Ovary (tissue), 9 donors: ENCODE measurements around the gene PARD3. TPM values are rescaled to one million over a fixed set of nuclear protein-coding genes. Genes with fewer than 3 reads are reported as not detected.

Source experiments
- DNase-seq, 5 donors: peaks; one replicate each; pipeline ENCODE4 v3.0.0-alpha.2; 2019 to 2020
- H3K27ac ChIP-seq, 2 donors: fragments of 200-600 bp; one replicate each; pipeline versions ENCODE4 v1.5.1 to v1.8.0; 2019 to 2022
- H3K27me3 ChIP-seq: fragments of 200-600 bp; one replicate; pipeline ENCODE4 v1.8.0; 2022
- H3K36me3 ChIP-seq: fragments of 200-600 bp; sonication (generic); one replicate; pipeline ENCODE4 v1.5.1; 2019
- H3K4me1 ChIP-seq: one replicate; pipeline ENCODE4 v1.8.1; 2013; ENCODE audit warnings: mild to moderate bottlenecking, moderate library complexity; ENCODE audit not compliant: insufficient read depth
- H3K4me3 ChIP-seq: fragments of 200-600 bp; sonication (generic); one replicate; pipeline ENCODE4 v1.5.1; 2017
- H3K9me3 ChIP-seq, 2 donors: fragments of 200-600 bp in 1 of 2; sonication (generic) in 1 of 2; one replicate each; pipeline versions ENCODE4 v1.5.1 to v1.8.1; 2013 to 2019; ENCODE audit warnings: mild to moderate bottlenecking in 1 of 2, moderate library complexity in 1 of 2
- CTCF ChIP-seq, 3 donors: fragments of 450-650 bp in 2 of 3; fragments of 200-600 bp in 1 of 3; IDR thresholded peaks; one replicate each; pipeline versions ENCODE4 v1.5.1 to v1.8.0; 2016 to 2022; ENCODE audit warnings: antibody characterized with exemption in 3 of 3, mild to moderate bottlenecking in 1 of 3
- EP300 ChIP-seq: sonication (generic); formaldehyde crosslinking; IDR thresholded peaks from one replicate; pipeline ENCODE4 v1.6.1; 2017; ENCODE audit warnings: antibody characterized with exemption
- POLR2A ChIP-seq: fragments of 450-650 bp; IDR thresholded peaks from one replicate; pipeline ENCODE4 v1.6.1; 2017; ENCODE audit warnings: antibody characterized with exemption, mild to moderate bottlenecking, moderate library complexity
- WGBS, 3 donors: extraction: QIAGEN DNeasy Blood & Tissue Kit in 1 of 3; methylation state at CpG; one replicate each; pipeline versions ENCODE4 v1.1.5 to v1.1.7; 2013 to 2017; 5-methylcytosine and 5-hydroxymethylcytosine counted together
- intact Hi-C, 4 donors: fragments of 100-400 bp; cut with DNase I; formaldehyde crosslinking; loops; one replicate each; pipeline versions ENCODE4 v1.11.0 to v1.15.1; 2022 to 2023
- polyA plus RNA-seq, 2 donors: library from polyadenylated mRNA; stranded (reverse); fragments of 200-250 nt in 1 of 2; fragments of 350-450 nt in 1 of 2; fragmentation: Illumina TruSeq in 1 of 2; extraction: RNeasy Lipid Tissue Mini Kit (QIAGEN cat#74804) in 1 of 2; gene quantifications; one replicate each; pipeline ENCODE4 v1.2.3, GENCODE V29; 2013 to 2014
- total RNA-seq, 7 donors: library from RNA; depleted of rRNA in 2 of 7; stranded (reverse); fragments of >200 nt in 2 of 7; fragmentation: NEBNext Ultra II Directional in 3 of 7; extraction: Animal tissue kit (Norgen Biotek cat#: 25700) in 3 of 7; gene quantifications; one replicate each; pipeline versions ENCODE4 v1.1.0 to v1.2.4, GENCODE V29; 2016 to 2023
- donor health status: DM: no; HTN: no; CAD: no; lungs with moderate emphysema.
- donor health status: DM: no; HTN: no; CAD: no.
- donor health status: Bipolar disorder and iron deficiency.
- donor health status: DM: yes; HTN: yes; CAD: no.
- donor health status: DM: no; HTN: no; CAD: no.
- donor health status: DM: yes; HTN: yes; CAD: no.

PARD3 gene
- total and polyA plus RNA-seq, 9 donors: 31.8 to 92.3 (median 67.1) TPM

- Histone ChIP-seq H3K27ac (no peak overlapping the region), H3K4me3 (no peak overlapping the region), H3K4me1 (peaks cover 1% of the 10 kb centered on the region), H3K27me3 (no peaks in the 10 kb centered on the region), H3K9me3 (no peaks in the 10 kb centered on the region), H3K36me3 (no peaks in the 10 kb centered on the region)
- WGBS, 3 donors: 44 to 50% (median 47%) methylated on average over 4 of the region's 4 CpGs
- TF ChIP-seq CTCF (IDR thresholded peaks at IDR 0.05) (no peak), POLR2A (no peak), EP300 (no peak)
- DNase-seq: peak in 3 of 5 donors; percentile 24 to 58 (median 34)
- intact Hi-C loops: no loop called here
Observed at GRCh38 chr10:34341473-34341872, 473.6 kb downstream of the PARD3 start.

- no peak for TF ChIP-seq EP300
- no peak for TF ChIP-seq POLR2A
- TF ChIP-seq CTCF (IDR thresholded peaks at IDR 0.05): no peak
- H3K4me3 ChIP-seq: no peak overlapping the region
- no peaks in the 10 kb centered on the region for H3K9me3 ChIP-seq
- H3K36me3 ChIP-seq: no peaks in the 10 kb centered on the region
- intact Hi-C loops: no loop called here
- WGBS, 3 donors: 20 to 47% (median 26%) methylated on average over 1 of the region's 1 CpG
- DNase-seq: no peak
- no peaks in the 10 kb centered on the region for H3K27me3 ChIP-seq
- peaks cover 1% of the 10 kb centered on the region for H3K4me1 ChIP-seq
- peak overlapping the region in 1 of 2 donors; percentile 6 for H3K27ac ChIP-seq
Observed at GRCh38 chr10:34340934-34341333, 474.2 kb downstream of the PARD3 start.

- TF ChIP-seq CTCF (IDR thresholded peaks at IDR 0.05) (no peak), POLR2A (no peak), EP300 (no peak)
- H3K27ac ChIP-seq: peak overlapping the region in 1 of 2 donors; percentile 6
- H3K4me3 ChIP-seq: no peak overlapping the region
- no peak for DNase-seq
- 4 to 43% (median 21%) methylated on average over 2 of the region's 2 CpGs for WGBS, 3 donors
- no peaks in the 10 kb centered on the region for H3K9me3 ChIP-seq
- no peaks in the 10 kb centered on the region for H3K36me3 ChIP-seq
- H3K4me1 ChIP-seq: peaks cover 1% of the 10 kb centered on the region
- no peaks in the 10 kb centered on the region for H3K27me3 ChIP-seq
- intact Hi-C loops: no loop called here
Observed at GRCh38 chr10:34339816-34340553, 475.1 kb downstream of the PARD3 start.

GRCh38 chr10:34337917-34338316, 477.2 kb downstream of the PARD3 start:
- Histone ChIP-seq H3K27ac (no peak overlapping the region), H3K36me3 (no peaks in the 10 kb centered on the region), H3K27me3 (no peaks in the 10 kb centered on the region), H3K9me3 (no peaks in the 10 kb centered on the region), H3K4me3 (no peak overlapping the region), H3K4me1 (peaks cover 1% of the 10 kb centered on the region)
- no peak for DNase-seq
- TF ChIP-seq EP300 (no peak), POLR2A (no peak), CTCF (IDR thresholded peaks at IDR 0.05) (no peak)
- intact Hi-C loops: no loop called here
- 78 to 96% (median 82%) methylated on average over 3 of the region's 3 CpGs for WGBS, 3 donors
